ENCODE results near the gene TINAGL1.

- no peak for TF ChIP-seq CHD2 (IDR thresholded peaks at IDR 0.05; ENCODE audit: borderline replicate concordance, low read depth, low read length)
- no peak for TF ChIP-seq CTCF (IDR thresholded peaks at IDR 0.05 in 2 of 3, conservative IDR thresholded peaks at IDR 0.05 in 1 of 3; ENCODE audit: control insufficient read depth in 2 of 3, extremely low read depth in 1 of 3, insufficient read depth in 1 of 3, low read depth in 3 of 3, low read length in 3 of 3)
- no peak for TF ChIP-seq CBFB (IDR thresholded peaks at IDR 0.05; ENCODE audit: low read depth)
- TF ChIP-seq ZNF274 (IDR thresholded peaks at IDR 0.05; ENCODE audit: insufficient read depth, insufficient read length): no peak
- no peak for TF ChIP-seq USF1 (IDR thresholded peaks at IDR 0.05; ENCODE audit: borderline replicate concordance, extremely low read length, insufficient read depth, low read depth, low read length)
- no peak for TF ChIP-seq JUND (IDR thresholded peaks at IDR 0.05; ENCODE audit: low read depth, low read length)
- no peak for TF ChIP-seq NRF1 (conservative IDR thresholded peaks at IDR 0.05; ENCODE audit: low read depth, low read length)
- no peak for TF ChIP-seq YY1 (IDR thresholded peaks at IDR 0.05; ENCODE audit: low read depth, low read length)
- TF ChIP-seq BMI1 (IDR thresholded peaks at IDR 0.05; ENCODE audit: borderline replicate concordance): no peak
- no peak for TF ChIP-seq ATF2 (IDR thresholded peaks at IDR 0.05; ENCODE audit: low read length)
- TF ChIP-seq POLR2AphosphoS5 (IDR thresholded peaks at IDR 0.05; ENCODE audit: low read length): no peak
- no peak for TF ChIP-seq NFIC (IDR thresholded peaks at IDR 0.05; ENCODE audit: low read depth, low read length)
- no peak for TF ChIP-seq ZNF592 (IDR thresholded peaks at IDR 0.05)
- no peak for TF ChIP-seq TCF12 (IDR thresholded peaks at IDR 0.05; ENCODE audit: low read depth, low read length)
Measured at GRCh38 chr1:31531177-31531999, 44.9 kb upstream of the TINAGL1 start.

Data from GM12878 (cell line).